Panc1 (cell line): Measurements from ENCODE around the gene TRIM3. TPM values are rescaled to one million over a fixed set of nuclear protein-coding genes. Genes with fewer than 3 reads are reported as not detected.

ENCODE experiments used
- ATAC-seq: fragments of 200-7000 bp; cut with Tn5 transposase; 2 replicates; pipeline ENCODE4 v1.9.1; 2020; ENCODE audit warnings: mild to moderate bottlenecking, moderate library complexity
- BruUV-seq: library from RNA; stranded (reverse); fragments of 400-500 nt; replicated peaks from 2 replicates; lab custom pipeline; 2021; lab: Mats Ljungman, UMichigan
- CTCF ChIA-PET: fragments of 300-600 bp; sonication (Branson Sonifier 250); formaldehyde crosslinking; loops from one replicate; lab custom pipeline; 2022; ENCODE audit warnings: antibody characterized with exemption; lab: Charles Lee
- POLR2A ChIA-PET: fragments of 300-600 bp; sonication (Branson Sonifier 250); formaldehyde crosslinking; loops from one replicate; lab custom pipeline; 2022; ENCODE audit warnings: antibody characterized with exemption; lab: Charles Lee
- DNase-seq: peaks from one replicate; pipeline ENCODE4 v3.0.0-alpha.2; 2010; ENCODE audit warnings: low read depth, low spot score
- H3K27ac ChIP-seq: 2 replicates; pipeline ENCODE4 v1.5.1; 2011; ENCODE audit warnings: mild to moderate bottlenecking, low read length, inconsistent platforms
- H3K27me3 ChIP-seq: fragments of 200-500 bp; sonication (Bioruptor generic); 2 replicates; pipeline ENCODE4 v1.6.0; 2014; ENCODE audit warnings: low read length, inconsistent platforms; ENCODE audit not compliant: control insufficient read depth, insufficient read depth
- H3K36me3 ChIP-seq: fragments of 200-500 bp; sonication (Bioruptor generic); 2 replicates; pipeline ENCODE4 v1.5.1; 2014; ENCODE audit warnings: inconsistent platforms, mild to moderate bottlenecking, low read length, moderate library complexity; ENCODE audit not compliant: control insufficient read depth, insufficient read depth
- H3K4me1 ChIP-seq: 2 replicates; pipeline ENCODE4 v1.5.1; 2011; ENCODE audit warnings: inconsistent platforms, mild to moderate bottlenecking, low read length, moderate library complexity; ENCODE audit not compliant: control insufficient read depth, insufficient read depth
- H3K4me3 ChIP-seq, 2 experiments: 2 replicates each; pipeline ENCODE4 v1.5.1; 2011 to 2012; ENCODE audit warnings: low read depth in 2 of 2, low read length in 2 of 2, mild to moderate bottlenecking in 2 of 2, inconsistent platforms in 1 of 2, moderate library complexity in 1 of 2
- H3K9me3 ChIP-seq: fragments of 200-500 bp; sonication (Bioruptor generic); 2 replicates; pipeline ENCODE4 v1.5.1; 2014; ENCODE audit warnings: low read depth, mild to moderate bottlenecking, inconsistent platforms, low read length, moderate library complexity; ENCODE audit not compliant: control insufficient read depth, insufficient read depth
- CTCF ChIP-seq: fragments of 450-650 bp; IDR thresholded peaks from 2 replicates; pipeline ENCODE4 v1.5.1; 2017; ENCODE audit warnings: mild to moderate bottlenecking
- POLR2AphosphoS5 ChIP-seq: IDR thresholded peaks from 2 replicates; pipeline ENCODE4 v1.6.1; 2012; ENCODE audit warnings: mild to moderate bottlenecking, low read depth, low read length, moderate library complexity
- REST ChIP-seq, 2 experiments: IDR thresholded peaks; 2 replicates each; pipeline ENCODE4 v1.6.1; 2011 to 2012; ENCODE audit warnings: low read depth in 2 of 2, control low read depth in 1 of 2, low read length in 1 of 2, mild to moderate bottlenecking in 1 of 2, moderate library complexity in 1 of 2; ENCODE audit not compliant: insufficient read depth in 1 of 2
- SIN3A ChIP-seq: IDR thresholded peaks from 2 replicates; pipeline ENCODE4 v1.6.1; 2012; ENCODE audit warnings: low read depth, mild to moderate bottlenecking, low read length, moderate library complexity, borderline replicate concordance; ENCODE audit not compliant: insufficient read depth
- TCF7L2 ChIP-seq: IDR thresholded peaks from 2 replicates; pipeline ENCODE4 v1.6.1; 2011; ENCODE audit warnings: mild to moderate bottlenecking, low read depth, low read length, inconsistent platforms
- in situ Hi-C: cut with HindIII; loops from 2 replicates; pipeline ENCODE4 v1.10.0; 2016; ENCODE audit warnings: low sequenced_read_pairs, low pct_unique_long_range_greater_than_20kb
- intact Hi-C: fragments of 100-400 bp; cut with micrococcal nuclease; formaldehyde crosslinking; loops from one replicate; pipeline ENCODE4 v1.10.0; 2022; ENCODE audit not compliant: unreplicated experiment
- total RNA-seq: library from RNA; stranded (reverse); gene quantifications from one replicate; pipeline ENCODE4 v1.2.1, GENCODE V29; 2021; ENCODE audit not compliant: unreplicated experiment

The TRIM3 gene
- total RNA-seq, 1 experiment from 2014 or later, result 35.4 TPM

GRCh38 chr11:6414874-6415328, 58.8 kb downstream of the TRIM3 start:
- no peak for TF ChIP-seq POLR2AphosphoS5
- TF ChIP-seq CTCF, result no peak
- BruUV-seq, result no TSS peak
- H3K36me3 ChIP-seq, result no peaks in the 10 kb centered on the region
- no peak overlapping the region for H3K4me3 ChIP-seq
- POLR2A ChIA-PET, result no interaction called here
- no peak for DNase-seq
- H3K9me3 ChIP-seq, result no peaks in the 10 kb centered on the region
- H3K27me3 ChIP-seq, result peaks cover 16% of the 10 kb centered on the region
- intact Hi-C loops (no loop called here), in situ Hi-C loops (no loop called here)
- CTCF ChIA-PET, result no interaction called here
- H3K27ac ChIP-seq, result no peak overlapping the region
- no peak for ATAC-seq
- H3K4me1 ChIP-seq, result peaks cover 4% of the 10 kb centered on the region

- H3K4me3 ChIP-seq, result no peak overlapping the region
- intact Hi-C loops, result no loop called here
- no peak for TF ChIP-seq CTCF
- no peak for TF ChIP-seq REST (IDR thresholded peaks at IDR 0.05; ENCODE audit: insufficient read depth in 1 of 2, low read depth in 2 of 2, low read length in 1 of 2)
- no peak for TF ChIP-seq TCF7L2
- no peak for TF ChIP-seq POLR2AphosphoS5
- TF ChIP-seq SIN3A, result no peak
- POLR2A ChIA-PET, result no interaction called here
- no peaks in the 10 kb centered on the region for H3K36me3 ChIP-seq
- H3K27ac ChIP-seq, result no peak overlapping the region
- ATAC-seq (no peak), DNase-seq (no peak)
- peaks cover 12% of the 10 kb centered on the region; the same call in 1 of the 2 replicates for H3K27me3 ChIP-seq
- H3K4me1 ChIP-seq, result no peaks in the 10 kb centered on the region
- CTCF ChIA-PET, result interaction anchor here (0.8 kb wide), 1 partner anchor 34 kb away, joined by 5 read pairs; no protein-coding TSS in a partner anchor
- H3K9me3 ChIP-seq, result no peaks in the 10 kb centered on the region
- BruUV-seq, result no TSS peak
- in situ Hi-C loops, result no loop called here
Observed at GRCh38 chr11:6413791-6414201, 59.9 kb downstream of the TRIM3 start.
